Activated CD8-positive, alpha-beta memory T cell treated with anti-CD3 and anti-CD28 coated beads, Interleukin-2, amount 10 ng/mL, durations not matched to agents 7 days and 5 days (primary cell): ENCODE measurements around the gene TK2. TPM values are rescaled to one million over a fixed set of nuclear protein-coding genes. Genes with fewer than 3 reads are reported as not detected.
"Not testable (repeated sequence)": the region's sequence is repeated elsewhere in the genome, so short reads cannot be mapped to it uniquely, and the experiment has no call there.

Experiments
- ATAC-seq: fragments of 150-1000 bp; cut with Tn5 transposase; one replicate; pipeline ENCODE4 v1.10.0; 2021; ENCODE audit warnings: moderate library complexity
- CTCF ChIA-PET: fragments of 350-600 bp; sonication (Branson Sonifier 250); formaldehyde crosslinking; loops from one replicate; lab custom pipeline; 2021; ENCODE audit warnings: antibody characterized with exemption; lab: Charles Lee
- DNase-seq: peaks from one replicate; pipeline ENCODE4 v3.0.0-alpha.2; 2020
- H3K27ac Mint-ChIP-seq: one replicate; pipeline ENCODE4 v1.8.0; 2021; ENCODE audit warnings: mild to moderate bottlenecking, mixed read lengths
- H3K27me3 Mint-ChIP-seq: one replicate; pipeline ENCODE4 v1.8.0; 2021; ENCODE audit warnings: mixed read lengths
- H3K36me3 Mint-ChIP-seq: one replicate; pipeline ENCODE4 v1.8.0; 2021; ENCODE audit warnings: mild to moderate bottlenecking, mixed read lengths
- H3K4me1 Mint-ChIP-seq: one replicate; pipeline ENCODE4 v1.8.0; 2021; ENCODE audit warnings: mixed read lengths
- H3K4me3 Mint-ChIP-seq: one replicate; pipeline ENCODE4 v1.8.0; 2021; ENCODE audit warnings: mild to moderate bottlenecking, moderate library complexity, mixed read lengths
- H3K9me3 Mint-ChIP-seq: one replicate; pipeline ENCODE4 v1.8.0; 2022; ENCODE audit warnings: low read depth, mixed read lengths
- total RNA-seq, 2 experiments: library from RNA; stranded (reverse); gene quantifications; one replicate each; pipeline ENCODE4 v1.2.3, GENCODE V29; 2021

The TK2 gene
- total RNA-seq, 2 experiments from 2014 or later: 8.5 to 10.8 TPM

GRCh38 chr16:66511602-66512271 is 38.2 kb downstream of the TK2 start:
- CTCF ChIA-PET: interaction anchor here (0.8 to 2.4 kb wide), 14 partner anchors 10 to 139 kb away, joined by 3 to 11 read pairs (median 4); partner anchors contain the start of gene CKLF
- ATAC-seq (no peak), DNase-seq (peak; percentile 40)
- Mint-ChIP-seq H3K27me3 (no peaks in the 10 kb centered on the region), H3K9me3 (no peaks in the 10 kb centered on the region), H3K4me1 (peaks cover 25% of the 10 kb centered on the region), H3K36me3 (no peaks in the 10 kb centered on the region), H3K27ac (no peak overlapping the region), H3K4me3 (no peak overlapping the region)

GRCh38 chr16:66510711-66511601 is 39.0 kb downstream of the TK2 start:
- H3K4me1 Mint-ChIP-seq: peaks cover 19% of the 10 kb centered on the region
- DNase-seq: peak; percentile 31
- H3K4me3 Mint-ChIP-seq: no peak overlapping the region
- H3K9me3 Mint-ChIP-seq: no peaks in the 10 kb centered on the region
- H3K27ac Mint-ChIP-seq: no peak overlapping the region
- H3K36me3 Mint-ChIP-seq: no peaks in the 10 kb centered on the region
- ATAC-seq: no peak
- CTCF ChIA-PET: interaction anchor here (0.5 to 2.4 kb wide), 10 partner anchors 26 to 104 kb away, joined by 3 to 11 read pairs (median 6); partner anchors contain the start of genes CKLF and CMTM3
- no peaks in the 10 kb centered on the region for H3K27me3 Mint-ChIP-seq

DNA sequence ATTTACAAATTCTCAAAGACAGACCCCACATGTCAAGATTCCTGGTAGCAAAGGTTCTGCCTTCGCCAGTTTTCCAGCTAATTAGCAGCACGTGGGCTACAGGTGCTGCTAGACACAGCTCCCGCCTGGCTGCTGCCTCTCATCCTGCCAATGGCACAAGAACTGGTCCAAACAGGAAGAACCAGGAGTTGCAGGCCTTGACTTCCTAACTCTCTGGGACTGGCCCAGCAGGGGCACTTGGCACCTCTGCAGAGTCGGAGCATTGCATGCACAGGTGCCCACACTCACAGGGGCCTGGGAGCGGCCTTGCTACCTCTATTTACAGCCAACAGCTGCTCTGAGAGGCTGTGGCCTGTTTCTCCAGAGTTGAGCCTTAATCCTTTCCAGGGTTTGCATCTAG is 39.6 kb downstream of the TK2 start:
- Mint-ChIP-seq H3K4me3 (no peak overlapping the region), H3K4me1 (peaks cover 13% of the 10 kb centered on the region), H3K27me3 (no peaks in the 10 kb centered on the region), H3K36me3 (no peaks in the 10 kb centered on the region), H3K27ac (no peak overlapping the region), H3K9me3 (no peaks in the 10 kb centered on the region)
- CTCF ChIA-PET: interaction anchor here (0.5 to 2.4 kb wide), 7 partner anchors 31 to 186 kb away, joined by 3 to 11 read pairs (median 4); partner anchors contain the start of gene CMTM3
- ATAC-seq: no peak
- DNase-seq: peak; percentile 36

DNA sequence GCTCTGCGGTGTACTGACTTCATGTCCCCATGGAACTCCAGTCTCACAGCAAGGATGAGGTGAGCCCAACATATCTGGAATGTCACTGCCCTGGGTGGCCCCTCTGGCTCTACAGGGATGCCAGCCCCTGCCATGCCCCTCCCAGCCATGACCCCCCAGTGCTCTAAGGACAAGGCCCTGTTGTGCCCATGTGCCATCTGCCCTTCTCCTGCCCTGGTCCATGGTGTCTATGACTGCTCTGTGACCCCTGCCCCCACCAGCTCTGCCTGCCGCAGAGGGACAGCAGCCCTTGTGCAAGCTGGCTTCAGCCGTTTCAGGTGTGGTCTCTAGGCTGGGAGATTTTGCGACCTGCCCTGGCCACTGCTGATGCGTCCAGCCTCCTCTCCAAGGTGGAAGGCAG is 40.3 kb downstream of the TK2 start:
- CTCF ChIA-PET: interaction anchor here (0.7 to 2.3 kb wide), 6 partner anchors 12 to 185 kb away, joined by 3 to 11 read pairs (median 4); partner anchors contain the start of gene CMTM3
- H3K36me3 Mint-ChIP-seq: no peaks in the 10 kb centered on the region
- peak; percentile 34 for DNase-seq
- peaks cover 10% of the 10 kb centered on the region for H3K4me1 Mint-ChIP-seq
- no peaks in the 10 kb centered on the region for H3K27me3 Mint-ChIP-seq
- no peak overlapping the region for H3K27ac Mint-ChIP-seq
- no peak for ATAC-seq
- no peak overlapping the region for H3K4me3 Mint-ChIP-seq
- no peaks in the 10 kb centered on the region for H3K9me3 Mint-ChIP-seq

DNA sequence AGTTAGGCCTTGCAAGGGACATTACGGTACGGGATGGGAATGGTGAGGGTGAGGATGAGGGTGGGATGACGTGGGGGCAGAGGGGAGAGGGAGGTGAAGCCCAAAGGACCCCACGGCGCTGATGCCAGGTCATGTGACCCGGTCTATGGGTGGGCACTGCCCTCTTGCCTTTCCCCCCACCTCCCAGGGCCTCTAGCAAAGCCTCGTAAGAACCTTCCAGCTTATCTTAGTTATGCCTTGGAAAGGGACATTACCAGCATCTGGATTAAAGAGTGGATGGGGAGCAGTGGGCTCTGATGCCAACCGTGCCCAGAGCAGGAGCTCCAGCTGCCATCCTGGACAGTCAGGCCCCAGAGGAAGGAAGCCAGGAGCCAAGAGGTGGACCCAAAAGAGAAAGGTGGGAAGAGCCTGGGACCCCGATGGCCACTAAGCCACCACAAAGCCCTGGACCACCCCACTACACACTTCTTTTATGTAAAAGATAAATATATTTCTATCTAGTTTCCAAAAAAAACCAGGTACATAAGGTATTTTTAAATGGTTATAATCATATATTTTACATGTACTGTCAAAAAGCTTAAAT is 40.9 kb downstream of the TK2 start:
- H3K4me1 Mint-ChIP-seq: peaks cover 10% of the 10 kb centered on the region
- CTCF ChIA-PET: interaction anchor here (0.9 to 2.1 kb wide), 7 partner anchors 13 to 104 kb away, joined by 3 to 9 read pairs (median 4); partner anchors contain the start of gene CMTM3
- no peak overlapping the region for H3K27ac Mint-ChIP-seq
- no peaks in the 10 kb centered on the region for H3K9me3 Mint-ChIP-seq
- DNase-seq (no peak), ATAC-seq (no peak)
- no peak overlapping the region for H3K4me3 Mint-ChIP-seq
- no peaks in the 10 kb centered on the region for H3K27me3 Mint-ChIP-seq
- no peaks in the 10 kb centered on the region for H3K36me3 Mint-ChIP-seq

- Mint-ChIP-seq H3K27me3 (no peaks in the 10 kb centered on the region), H3K36me3 (no peaks in the 10 kb centered on the region), H3K9me3 (no peaks in the 10 kb centered on the region), H3K4me1 (peaks cover 12% of the 10 kb centered on the region), H3K27ac (no peak overlapping the region), H3K4me3 (no peak overlapping the region)
- DNase-seq: peak; percentile 38
- ATAC-seq: no peak
- CTCF ChIA-PET: interaction anchor here (0.9 to 2.1 kb wide), 4 partner anchors 33 to 103 kb away, joined by 3 to 9 read pairs (median 4); no protein-coding TSS in a partner anchor
Measured at GRCh38 chr16:66508248-66508913, 41.5 kb downstream of the TK2 start.

- Mint-ChIP-seq H3K36me3 (no peaks in the 10 kb centered on the region), H3K27ac (no peak overlapping the region), H3K4me1 (peaks cover 14% of the 10 kb centered on the region), H3K9me3 (no peaks in the 10 kb centered on the region), H3K4me3 (no peak overlapping the region), H3K27me3 (no peaks in the 10 kb centered on the region)
- ATAC-seq (no peak), DNase-seq (no peak)
- CTCF ChIA-PET: interaction anchor here (2.1 kb wide), 1 partner anchor 82 kb away, joined by 9 read pairs; no protein-coding TSS in a partner anchor
Measured at GRCh38 chr16:66507731-66508239, 42.1 kb downstream of the TK2 start.

DNA sequence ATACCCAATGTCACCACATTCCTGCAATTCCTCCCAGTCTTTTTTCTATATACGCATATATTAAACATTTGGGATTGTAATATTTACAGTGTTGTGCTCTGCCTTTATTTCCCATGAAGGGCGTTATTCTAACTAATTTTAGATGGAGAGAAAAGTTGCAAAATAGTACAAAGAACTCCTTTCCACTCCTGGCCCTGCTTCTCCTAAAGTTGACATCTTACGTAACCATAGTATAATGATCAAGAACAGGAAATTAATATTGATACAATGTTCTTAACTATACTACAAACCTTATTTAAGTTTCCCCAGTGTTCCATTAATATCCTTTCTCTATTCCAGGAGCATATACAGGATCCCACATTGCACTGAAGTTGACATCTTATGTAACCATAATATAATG is 46.3 kb downstream of the TK2 start:
- Mint-ChIP-seq H3K9me3 (no peaks in the 10 kb centered on the region), H3K27me3 (peaks cover 7% of the 10 kb centered on the region), H3K4me1 (peaks cover 11% of the 10 kb centered on the region), H3K4me3 (no peak overlapping the region), H3K36me3 (no peaks in the 10 kb centered on the region), H3K27ac (no peak overlapping the region)
- DNase-seq (no peak), ATAC-seq (no peak)
- CTCF ChIA-PET: interaction anchor here (1.5 to 1.7 kb wide), 2 partner anchors 12 to 86 kb away, joined by 5 to 8 read pairs; no protein-coding TSS in a partner anchor

GRCh38 chr16:66503030-66503429 is 46.9 kb downstream of the TK2 start:
- peaks cover 6% of the 10 kb centered on the region for H3K4me1 Mint-ChIP-seq
- peak; percentile 31 for DNase-seq

GRCh38 chr16:66502020-66502913 is 47.7 kb downstream of the TK2 start:
- H3K4me1 Mint-ChIP-seq: peaks cover 6% of the 10 kb centered on the region
- no peaks in the 10 kb centered on the region for H3K9me3 Mint-ChIP-seq
- H3K4me3 Mint-ChIP-seq: no peak overlapping the region
- no peaks in the 10 kb centered on the region for H3K36me3 Mint-ChIP-seq
- CTCF ChIA-PET: interaction anchor here (1.5 kb wide), 2 partner anchors 13 to 87 kb away, joined by 3 to 5 read pairs; no protein-coding TSS in a partner anchor
- H3K27ac Mint-ChIP-seq: no peak overlapping the region
- H3K27me3 Mint-ChIP-seq: peaks cover 10% of the 10 kb centered on the region
- no peak for ATAC-seq
- DNase-seq: no peak

More at GRCh38 chr16:66503030-66503429, 46.9 kb downstream of the TK2 start:
- Mint-ChIP-seq H3K27ac (no peak overlapping the region), H3K27me3 (peaks cover 10% of the 10 kb centered on the region), H3K4me3 (no peak overlapping the region), H3K9me3 (no peaks in the 10 kb centered on the region), H3K36me3 (no peaks in the 10 kb centered on the region)
- no peak for ATAC-seq
- CTCF ChIA-PET: interaction anchor here (1.5 kb wide), 2 partner anchors 12 to 86 kb away, joined by 3 to 5 read pairs; no protein-coding TSS in a partner anchor

DNA sequence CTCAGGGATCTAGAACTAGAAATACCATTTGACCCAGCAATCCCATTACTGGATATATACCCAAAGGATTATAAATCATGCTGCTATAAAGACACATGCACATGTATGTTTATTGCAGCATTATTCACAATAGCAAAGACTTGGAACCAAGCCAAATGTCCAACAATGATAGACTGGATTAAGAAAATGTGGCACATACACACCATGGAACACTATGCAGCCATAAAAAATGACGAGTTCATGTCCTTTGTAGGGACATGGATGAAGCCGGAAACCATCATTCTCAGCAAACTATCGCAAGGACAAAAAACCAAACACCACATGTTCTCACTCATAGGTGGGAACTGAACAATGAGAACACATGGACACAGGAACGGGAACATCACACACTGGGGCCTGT is 48.4 kb downstream of the TK2 start:
- CTCF ChIA-PET, H3K36me3 Mint-ChIP-seq, H3K9me3 Mint-ChIP-seq: not testable (repeated sequence)

More for the DNA sequence above, 48.4 kb downstream of the TK2 start:
- not testable (repeated sequence) for DNase-seq, ATAC-seq, H3K4me3 Mint-ChIP-seq, H3K4me1 Mint-ChIP-seq, H3K27ac Mint-ChIP-seq
- H3K27me3 Mint-ChIP-seq: peaks cover 12% of the 10 kb centered on the region
